ENCODE data around the gene GLO1.

DNA sequence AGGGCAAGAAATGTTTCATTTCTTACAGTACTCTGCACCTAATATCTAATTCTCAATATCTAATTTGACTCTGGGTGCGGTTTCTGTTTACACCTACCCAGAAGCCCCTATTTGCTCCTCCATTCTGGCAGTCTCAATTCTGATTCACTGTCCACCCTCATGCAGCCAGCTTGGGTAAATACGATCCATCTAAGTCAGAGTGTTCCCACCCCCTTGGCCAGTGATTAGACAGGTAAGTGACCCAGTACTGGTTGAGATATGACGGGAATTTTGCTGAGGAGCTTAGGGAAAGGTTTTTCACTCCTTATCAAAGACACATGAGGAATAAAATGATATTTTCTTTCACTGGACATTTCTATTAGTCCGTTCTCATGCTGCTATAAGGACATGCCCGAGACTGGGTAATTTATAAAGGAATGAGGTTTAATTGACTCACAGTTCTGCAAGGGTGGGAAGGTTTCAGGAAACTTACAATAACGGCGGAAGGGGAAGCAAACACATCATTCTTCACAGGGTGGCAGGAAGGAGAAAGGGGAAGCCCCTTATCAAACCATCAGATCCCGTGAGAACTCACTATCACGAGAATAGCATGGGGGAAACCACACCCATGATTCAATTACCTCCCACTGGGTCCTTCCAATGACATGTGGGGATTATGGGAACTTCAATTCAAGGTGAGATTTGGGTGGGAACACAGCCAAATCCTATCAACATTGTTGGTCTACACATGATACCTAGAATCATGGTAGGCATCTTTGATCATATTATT lies 29.4 kb downstream of the GLO1 start:
- TF ChIP-seq EZH2phosphoT487 (IDR thresholded peaks at IDR 0.05; ENCODE audit: insufficient read depth, low read depth), result no peak
- no peak for TF ChIP-seq EZH2 (IDR thresholded peaks at IDR 0.05; ENCODE audit: insufficient read depth, poor library complexity, severe bottlenecking)
